ENCODE measurements around the gene TXNRD2. TPM values are rescaled to one million over a fixed set of nuclear protein-coding genes. Genes with fewer than 3 reads are reported as not detected.
A peak's percentile ranks its signal among the peaks of the same experiment; 100 is the strongest.

TXNRD2 gene
- 88.4 and 95.8 TPM in 2 replicates for total RNA-seq (2014; rRNA removed; shearing (Covaris generic))

- peak; percentile 92 for DNase-seq (ENCODE audit: low spot score)
Observed at GRCh38 chr22:19941365-19942082, at the start of gene TXNRD2, which contains the start of gene COMT. Gene TXNRD2 (minus strand): TSS chr22:19941818. CDS start chr22:19941803, 15 bp downstream. Gene COMT (plus strand): TSS chr22:19941772. CDS start chr22:19962527, 20,755 bp downstream.

DNA sequence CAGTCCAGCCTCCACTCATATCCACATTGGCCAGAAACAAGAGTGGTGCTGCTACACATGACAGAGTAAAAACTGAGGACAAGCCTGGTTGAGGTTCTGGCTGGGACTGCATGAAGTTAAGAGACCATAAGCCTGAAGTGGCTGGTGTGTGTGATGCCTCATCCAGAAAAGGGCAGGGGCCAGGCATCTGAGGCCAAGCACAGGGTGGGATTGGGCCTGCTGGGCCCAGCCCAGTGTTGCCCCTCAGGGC is 49.7 kb upstream of the TXNRD2 start:
- no peak for DNase-seq (ENCODE audit: low spot score)

DNA sequence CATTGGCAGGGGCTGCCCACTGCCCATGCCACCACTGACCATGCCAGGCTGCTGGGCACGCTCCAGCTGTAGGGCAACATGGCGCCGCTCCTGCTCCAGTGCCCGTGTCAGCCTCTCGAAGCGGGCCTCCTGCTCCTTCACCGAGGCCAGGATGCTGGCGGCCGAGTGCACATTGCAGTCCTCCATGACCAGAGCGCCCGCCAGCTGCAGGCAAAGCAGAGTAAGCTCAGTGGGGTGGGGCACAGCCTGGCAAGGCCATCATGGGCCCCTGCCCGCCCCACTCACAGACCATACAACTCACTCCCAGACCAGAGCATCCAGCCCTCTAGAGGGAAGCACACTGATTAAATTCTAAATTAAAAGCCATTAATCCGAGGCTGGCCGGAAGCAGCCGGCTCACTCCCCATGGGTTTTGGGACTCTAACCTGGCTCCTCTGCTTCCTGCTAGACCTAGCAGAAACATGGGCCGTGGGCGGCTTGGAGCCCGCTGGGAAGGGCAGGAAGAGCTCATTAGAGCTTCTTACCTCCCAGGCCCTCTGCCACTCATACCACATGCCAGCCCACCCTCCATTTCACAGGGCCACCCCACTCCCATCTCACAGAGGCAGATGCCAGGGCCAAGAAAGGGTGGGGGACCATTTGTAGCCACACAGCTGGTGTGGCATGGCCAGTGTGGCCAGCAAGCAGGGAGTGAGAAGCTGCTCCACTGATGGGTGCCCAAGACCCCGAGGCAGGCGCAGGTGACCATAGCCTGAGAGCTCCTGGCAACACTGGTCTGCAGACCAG is 49.2 kb upstream of the TXNRD2 start:
- no peak for DNase-seq (ENCODE audit: low spot score)

DNA sequence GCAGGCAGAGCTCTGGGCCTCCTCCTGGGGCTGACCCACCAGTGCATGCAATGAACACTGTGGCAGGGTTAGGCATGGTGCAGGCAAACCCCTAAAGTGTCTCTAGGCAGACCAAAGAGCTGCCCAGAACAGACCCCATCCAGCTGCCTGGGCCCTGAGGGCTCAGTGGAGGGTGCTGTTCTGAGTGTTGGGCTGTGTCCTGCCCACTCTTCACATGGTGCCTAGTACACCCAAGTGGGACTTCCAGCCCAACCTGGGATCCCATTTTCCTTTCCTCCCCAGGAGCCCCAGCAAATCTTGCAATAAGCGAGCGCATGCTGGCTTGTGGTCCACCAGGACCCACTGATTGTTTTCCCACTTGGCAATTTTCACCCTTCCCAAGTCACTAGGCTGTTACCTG is 48.6 kb upstream of the TXNRD2 start:
- DNase-seq (ENCODE audit: low spot score): no peak

GRCh38 chr22:19989725-19990067 is 48.1 kb upstream of the TXNRD2 start:
- DNase-seq (ENCODE audit: low spot score): no peak

DNA sequence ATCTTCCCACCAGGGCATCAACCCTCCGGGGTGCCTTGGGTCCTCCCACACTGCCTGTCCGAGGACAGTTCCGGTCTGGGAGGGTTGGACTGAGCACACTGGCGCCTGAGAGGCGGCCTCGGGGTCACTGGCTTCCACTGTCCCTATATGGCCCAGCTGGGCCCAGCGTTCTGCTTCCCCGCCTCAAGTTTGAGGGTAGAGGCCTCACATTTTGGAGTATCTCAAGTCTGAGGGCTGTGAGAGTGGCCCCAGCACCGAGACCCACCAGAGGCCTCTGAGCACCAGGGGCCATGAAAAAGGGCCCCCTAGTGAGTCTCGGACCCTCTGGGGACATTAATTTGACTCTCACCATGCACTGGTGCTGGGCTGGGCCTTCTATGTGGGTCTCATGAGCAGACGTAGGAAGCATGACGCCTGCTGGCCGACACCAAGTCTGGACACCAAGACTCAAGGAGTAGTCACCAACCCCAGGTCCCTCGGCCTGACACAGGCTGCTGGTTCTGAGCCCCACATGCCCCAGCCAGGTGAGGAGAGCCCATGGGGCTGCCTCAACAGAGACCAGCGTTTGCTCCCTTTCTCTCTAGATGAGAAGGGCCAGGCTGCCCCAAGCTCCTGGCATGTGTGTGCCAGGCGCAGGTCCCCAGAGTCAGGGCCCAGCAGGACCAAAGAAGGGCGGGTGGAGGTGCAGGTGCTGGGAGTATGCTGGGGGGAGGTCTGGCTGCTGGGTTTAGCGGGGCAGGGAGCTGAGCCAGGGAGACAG is 47.5 kb upstream of the TXNRD2 start:
- DNase-seq (ENCODE audit: low spot score): no peak

GRCh38 chr22:19988331-19988808 is 46.8 kb upstream of the TXNRD2 start:
- DNase-seq (ENCODE audit: low spot score): no peak

GRCh38 chr22:19987394-19988306 is 46.0 kb upstream of the TXNRD2 start:
- DNase-seq (ENCODE audit: low spot score): no peak

DNA sequence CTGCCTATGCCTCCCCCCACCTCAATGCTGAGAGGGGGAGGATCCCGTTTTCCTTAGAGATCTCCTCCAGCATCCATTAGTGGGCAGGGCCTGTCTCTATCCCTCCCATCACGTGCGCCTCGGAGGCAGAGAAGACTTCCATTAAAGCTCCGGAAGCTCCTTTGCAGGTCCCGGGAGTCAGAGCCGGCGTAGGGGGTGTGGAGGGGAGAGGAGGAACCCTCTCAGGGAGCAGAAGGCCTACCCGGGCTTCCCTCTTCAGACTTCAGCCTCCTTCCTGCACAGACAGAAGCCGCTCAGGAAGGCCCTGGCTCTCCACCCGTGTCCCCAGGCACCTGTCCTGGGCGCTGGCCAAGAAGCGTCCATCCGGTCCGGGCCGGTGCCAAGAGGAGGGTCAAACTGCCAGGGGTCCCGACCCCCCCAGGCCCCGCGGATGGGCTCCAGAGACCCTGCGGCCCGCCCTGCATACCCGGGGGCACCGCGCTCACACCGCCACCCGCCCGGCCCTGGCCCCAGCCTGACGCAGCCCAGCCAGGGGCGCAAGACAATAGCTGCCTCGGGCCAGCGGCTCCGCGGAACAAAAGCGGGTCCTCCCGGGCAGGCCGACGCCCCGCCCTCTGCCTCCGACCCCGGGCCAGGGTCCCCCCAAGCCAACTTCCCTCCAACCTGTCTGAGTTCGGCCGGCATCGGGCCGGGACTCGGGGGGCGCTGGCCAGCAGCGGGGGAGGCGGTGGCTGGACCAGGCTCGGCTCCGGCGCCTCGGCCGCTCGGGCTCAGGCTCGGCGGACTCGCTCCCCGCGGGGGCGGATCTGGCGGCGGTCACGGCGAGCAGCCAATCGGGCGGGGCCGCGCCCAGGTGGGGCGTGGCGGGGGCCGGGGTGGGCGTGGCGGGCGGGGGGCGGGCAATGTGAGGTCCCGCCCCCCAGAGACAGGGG is 45.1 kb upstream of the TXNRD2 start:
- DNase-seq (ENCODE audit: low spot score): peak; percentile 91

DNA sequence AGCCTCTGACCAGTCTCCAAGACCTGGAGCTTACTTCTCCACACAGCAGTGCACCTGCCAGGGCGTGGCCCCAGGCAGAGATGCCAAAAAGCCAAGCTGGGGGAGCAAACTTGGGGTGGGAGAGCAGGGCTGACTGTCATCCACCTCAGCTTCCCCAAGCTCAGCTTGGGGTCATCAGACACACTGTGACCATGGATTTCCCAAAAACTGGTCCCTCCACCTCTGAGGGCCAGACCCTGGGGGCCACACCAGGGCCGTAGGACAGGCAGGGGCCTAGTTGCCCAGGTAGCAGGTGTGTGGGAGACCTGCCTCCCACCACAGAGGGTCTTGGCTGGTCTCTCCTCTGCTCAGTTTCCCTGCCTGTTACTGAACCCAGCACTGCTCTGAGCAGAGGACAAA is 44.4 kb upstream of the TXNRD2 start:
- DNase-seq (ENCODE audit: low spot score): no peak

DNA sequence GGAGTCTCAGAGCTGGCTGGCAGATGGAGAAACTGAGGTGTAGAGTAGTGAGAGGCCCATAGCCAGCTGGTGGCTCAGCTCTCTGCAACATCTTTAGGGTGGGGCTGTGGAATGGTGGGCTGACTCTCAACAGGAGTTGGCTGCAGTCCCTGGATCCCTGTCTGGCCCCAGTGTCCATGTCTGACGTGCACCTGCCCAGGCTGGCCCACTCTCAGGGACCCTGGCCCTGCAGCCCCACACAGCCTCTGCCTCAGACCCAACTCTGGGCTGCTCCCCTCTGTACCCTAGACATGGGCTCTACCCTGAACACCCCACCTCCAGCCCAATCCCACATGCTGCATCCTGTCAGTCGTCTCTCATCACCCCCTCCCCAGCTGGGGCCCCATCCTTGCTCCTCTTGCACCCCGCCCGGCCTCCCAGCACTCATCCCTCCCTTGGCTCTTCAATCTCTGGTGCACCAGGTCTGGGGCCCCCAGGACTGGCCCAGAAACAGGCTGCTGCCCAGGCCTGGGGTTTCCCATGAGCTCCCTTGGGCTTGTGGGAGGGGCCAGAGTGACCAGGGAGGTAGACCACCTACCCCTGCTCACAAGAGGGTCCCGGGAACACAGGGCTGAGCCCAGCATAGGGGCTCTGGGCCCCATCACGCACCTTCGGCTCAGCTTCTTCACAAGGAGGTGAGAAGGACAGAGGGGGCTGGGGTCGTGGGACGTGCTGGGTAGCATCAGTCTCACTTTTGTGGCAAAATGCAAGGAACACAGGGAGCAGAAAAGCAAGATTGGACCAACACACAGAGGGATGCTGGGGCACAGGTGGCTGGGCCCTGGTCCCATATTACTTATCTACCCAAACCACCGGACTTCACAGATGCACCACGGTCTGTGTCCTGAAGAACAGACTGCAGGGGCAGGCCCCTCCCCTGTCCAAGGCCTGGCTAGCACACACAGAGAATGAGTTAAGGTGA is 43.5 kb upstream of the TXNRD2 start:
- no peak for DNase-seq (ENCODE audit: low spot score)

DNA sequence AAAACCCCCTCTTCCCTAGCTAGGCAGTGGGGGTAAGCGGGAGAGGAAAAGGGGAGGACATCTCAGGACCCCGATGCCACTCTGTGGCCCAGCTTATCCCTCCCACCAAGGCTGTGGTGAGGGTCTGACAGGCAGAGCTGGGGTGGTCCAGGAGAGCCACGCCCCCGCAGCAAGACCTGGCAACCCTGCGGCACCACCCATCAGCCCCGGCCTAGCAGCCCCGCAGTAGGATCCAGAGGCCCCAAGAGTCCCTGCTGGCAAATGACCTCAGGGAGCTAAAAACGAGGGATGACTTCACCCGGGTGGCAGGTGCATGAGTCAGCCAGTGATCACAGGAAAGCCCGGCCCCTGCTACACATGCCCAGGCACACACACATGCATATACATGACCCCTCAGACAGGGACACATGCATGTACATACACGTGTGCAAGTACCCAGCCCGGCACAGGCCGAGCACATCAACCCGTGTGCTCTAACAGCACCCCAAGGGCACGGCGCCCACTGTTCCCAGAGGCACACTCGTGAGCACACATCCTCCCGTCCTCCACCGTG is 42.7 kb upstream of the TXNRD2 start:
- DNase-seq (ENCODE audit: low spot score): peak; percentile 87

- DNase-seq (ENCODE audit: low spot score): peak; percentile 61
Observed at GRCh38 chr22:19983741-19984140, 42.1 kb upstream of the TXNRD2 start.

GRCh38 chr22:19982991-19983578 is 41.5 kb upstream of the TXNRD2 start:
- peak; percentile 95 for DNase-seq (ENCODE audit: low spot score)

DNA sequence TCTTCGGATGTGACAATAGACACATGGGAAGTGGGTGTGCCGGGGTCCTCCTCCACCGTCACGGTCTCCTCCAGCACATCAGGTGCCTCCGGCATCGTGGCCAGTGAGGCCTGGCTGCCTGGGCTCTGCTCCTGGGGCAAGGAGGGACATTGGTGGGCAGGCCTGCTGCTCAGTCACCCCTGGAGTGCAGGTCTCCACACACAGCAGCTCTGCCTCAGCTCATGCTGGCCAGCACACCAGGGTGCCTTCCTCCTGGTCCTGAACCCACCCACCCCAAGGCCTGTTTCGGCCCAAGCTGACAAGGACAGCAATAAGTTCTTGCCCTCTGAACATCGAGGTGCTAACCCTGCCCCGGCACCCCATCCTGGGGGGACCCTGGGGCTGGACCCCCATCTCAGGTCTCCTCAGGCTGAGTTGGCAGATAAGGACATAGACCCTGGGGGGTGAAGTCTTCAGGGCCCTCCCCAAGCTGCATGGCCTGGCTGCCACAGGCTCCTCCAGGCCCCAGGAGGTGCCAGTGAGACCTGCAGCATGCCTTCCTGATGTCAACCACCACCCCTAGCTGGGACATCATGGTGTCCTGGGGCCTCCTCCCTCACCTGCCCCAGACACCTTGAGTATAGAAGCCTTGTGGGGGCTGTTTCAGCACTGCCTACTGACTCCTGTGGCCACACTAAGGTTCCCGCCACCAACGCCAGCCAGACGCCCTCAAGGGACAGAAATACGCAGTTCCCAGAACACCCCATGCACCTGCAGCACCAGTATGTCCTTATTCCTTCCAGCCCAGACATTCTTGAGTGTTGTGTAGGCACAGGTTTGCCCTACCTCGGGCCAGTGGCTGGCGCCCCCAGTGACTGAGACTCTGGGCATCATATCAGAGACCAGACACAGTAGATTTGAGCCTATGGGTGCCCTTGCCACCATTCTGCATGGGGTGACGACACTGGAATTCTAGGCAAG is 40.6 kb upstream of the TXNRD2 start:
- peak; percentile 16 for DNase-seq (ENCODE audit: low spot score)

DNA sequence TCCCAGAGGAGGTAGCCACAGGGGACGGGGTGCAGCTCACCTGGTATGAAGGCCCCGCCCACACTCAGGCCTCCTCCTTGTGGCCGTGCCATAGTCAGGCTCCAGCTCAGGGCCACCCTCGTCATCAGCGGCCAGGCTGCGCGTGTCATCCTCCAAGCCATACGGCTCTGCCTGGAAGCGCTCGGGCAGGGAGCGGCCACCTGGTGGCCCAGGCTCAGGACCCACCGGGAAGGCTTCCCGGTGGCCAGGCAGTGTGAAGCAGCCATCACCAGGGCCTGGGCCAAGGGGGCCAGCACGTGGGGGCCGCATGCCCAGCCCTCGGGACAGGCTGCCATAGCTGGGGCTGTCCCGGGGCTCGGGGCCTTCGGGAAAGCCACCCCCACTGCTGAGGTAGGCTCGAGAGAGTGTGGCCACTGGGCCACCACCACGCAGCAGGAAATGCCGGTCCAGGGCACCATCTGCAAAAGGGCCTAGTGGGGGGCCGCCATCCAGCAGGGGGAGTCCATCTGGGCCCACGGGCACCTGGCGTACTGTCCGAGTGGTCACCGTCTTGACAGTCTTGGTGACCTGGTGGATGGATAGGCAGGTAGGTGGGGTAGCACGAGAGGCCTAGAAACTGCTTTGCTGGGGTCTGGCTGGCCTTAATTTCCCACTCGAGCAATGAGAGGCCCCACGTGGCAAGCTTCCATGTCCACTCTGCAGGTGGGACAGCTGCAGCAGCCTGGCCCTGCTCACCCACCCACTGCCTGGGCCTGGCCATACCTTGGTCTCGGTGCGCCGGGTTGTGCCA is 39.7 kb upstream of the TXNRD2 start:
- DNase-seq (ENCODE audit: low spot score): no peak
